A673 (cell line): ENCODE measurements around the gene CLNK. TPM values are rescaled to one million over a fixed set of nuclear protein-coding genes. Genes with fewer than 3 reads are reported as not detected.

Experiments used
- BruUV-seq: library from RNA; stranded (reverse); fragments of 400-500 nt; replicated peaks from 2 replicates; lab custom pipeline; 2021; lab: Mats Ljungman, UMichigan
- CTCF ChIA-PET: fragments of 300-600 bp; sonication (Branson Sonifier 250); formaldehyde crosslinking; loops from one replicate; lab custom pipeline; 2022; ENCODE audit warnings: antibody characterized with exemption; lab: Charles Lee
- POLR2A ChIA-PET: fragments of 300-600 bp; sonication (Branson Sonifier 250); formaldehyde crosslinking; loops from one replicate; lab custom pipeline; 2022; ENCODE audit warnings: antibody characterized with exemption; ENCODE audit not compliant: low non-redundant PET; lab: Charles Lee
- DNase-seq: peaks from one replicate; pipeline ENCODE4 v3.0.0-alpha.2; 2015; ENCODE audit warnings: low spot score
- H3K27ac ChIP-seq: fragments of 200-600 bp; sonication (generic); 2 replicates; pipeline ENCODE4 v1.5.1; 2016; ENCODE audit warnings: mixed run types, low read depth, mild to moderate bottlenecking, mixed read lengths, antibody characterized with exemption, low read length; ENCODE audit not compliant: poor library complexity, severe bottlenecking
- H3K27me3 ChIP-seq: fragments of 200-600 bp; sonication (generic); replicated peaks from 2 replicates; pipeline ENCODE4 v1.6.1; 2017; ENCODE audit warnings: mixed run types, low read depth, mild to moderate bottlenecking, mixed read lengths, antibody characterized with exemption, low read length; ENCODE audit not compliant: insufficient read depth, poor library complexity
- H3K36me3 ChIP-seq: fragments of 200-600 bp; sonication (generic); 2 replicates; pipeline ENCODE4 v1.6.1; 2016; ENCODE audit warnings: mixed run types, mild to moderate bottlenecking, mixed read lengths, antibody characterized with exemption, low read length; ENCODE audit not compliant: insufficient read depth, poor library complexity, severe bottlenecking
- H3K4me1 ChIP-seq: fragments of 200-600 bp; sonication (generic); 2 replicates; pipeline ENCODE4 v1.6.1; 2017; ENCODE audit warnings: mixed run types, mild to moderate bottlenecking, mixed read lengths, antibody characterized with exemption, low read length; ENCODE audit not compliant: insufficient read depth, poor library complexity, severe bottlenecking
- H3K4me3 ChIP-seq: fragments of 200-600 bp; sonication (generic); 2 replicates; pipeline ENCODE4 v1.5.1; 2016; ENCODE audit warnings: low read depth, mixed run types, mild to moderate bottlenecking, mixed read lengths, low read length; ENCODE audit not compliant: poor library complexity, severe bottlenecking
- H3K9me3 ChIP-seq: fragments of 200-600 bp; sonication (generic); 2 replicates; pipeline ENCODE4 v1.6.1; 2016; ENCODE audit warnings: mixed run types, low read depth, mild to moderate bottlenecking, mixed read lengths, antibody characterized with exemption, low read length; ENCODE audit not compliant: poor library complexity, severe bottlenecking
- EZH2 ChIP-seq: fragments of 200-600 bp; sonication (generic); IDR thresholded peaks from 2 replicates; pipeline ENCODE4 v1.6.1; 2017; ENCODE audit warnings: borderline replicate concordance, low read depth, mild to moderate bottlenecking, mixed read lengths, antibody characterized with exemption, low read length; ENCODE audit not compliant: poor library complexity, severe bottlenecking
- intact Hi-C: fragments of 100-400 bp; cut with micrococcal nuclease; formaldehyde crosslinking; loops from one replicate; pipeline ENCODE4 v1.10.0; 2022; ENCODE audit not compliant: unreplicated experiment
- total RNA-seq: library from RNA; stranded (reverse); gene quantifications from 2 replicates; pipeline ENCODE4 v1.2.3, GENCODE V29; 2021
- TF ChIP-seq, protein P1 (sequence below): fragments of 300-800, 200-600 bp; sonication (generic); conservative IDR thresholded peaks from 2 replicates; pipeline ENCODE4 v1.5.1; 2017; ENCODE audit warnings: low read depth, mild to moderate bottlenecking, antibody characterized with exemption, low read length, moderate library complexity, mixed read lengths

CLNK gene
- total RNA-seq, 1 experiment from 2014 or later = not detected

DNA sequence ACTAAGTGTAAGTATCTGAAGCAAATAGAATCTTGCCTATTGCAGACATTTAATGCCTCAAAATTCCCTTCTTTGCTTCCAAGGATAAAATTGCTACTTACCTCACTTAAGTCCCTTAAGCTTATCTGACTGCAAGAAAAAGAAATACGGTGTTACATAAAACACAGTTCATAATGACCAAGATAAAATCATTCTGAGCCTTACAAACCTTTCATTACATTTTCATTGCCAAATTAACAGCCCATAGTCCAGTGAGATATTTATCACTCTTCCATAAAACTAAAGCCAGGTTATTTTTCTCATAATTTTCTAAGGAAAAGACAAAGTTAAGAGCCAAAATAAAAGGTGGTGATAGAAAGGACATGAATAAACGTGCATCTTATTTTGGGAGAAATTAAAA, 152.4 kb downstream of the CLNK start:
- ChIA-PET CTCF (no interaction called here), POLR2A (interaction anchor here (0.6 kb wide), 1 partner anchor 783 kb away, joined by 3 read pairs; no protein-coding TSS in a partner anchor)
- DNase-seq = no peak

DNA sequence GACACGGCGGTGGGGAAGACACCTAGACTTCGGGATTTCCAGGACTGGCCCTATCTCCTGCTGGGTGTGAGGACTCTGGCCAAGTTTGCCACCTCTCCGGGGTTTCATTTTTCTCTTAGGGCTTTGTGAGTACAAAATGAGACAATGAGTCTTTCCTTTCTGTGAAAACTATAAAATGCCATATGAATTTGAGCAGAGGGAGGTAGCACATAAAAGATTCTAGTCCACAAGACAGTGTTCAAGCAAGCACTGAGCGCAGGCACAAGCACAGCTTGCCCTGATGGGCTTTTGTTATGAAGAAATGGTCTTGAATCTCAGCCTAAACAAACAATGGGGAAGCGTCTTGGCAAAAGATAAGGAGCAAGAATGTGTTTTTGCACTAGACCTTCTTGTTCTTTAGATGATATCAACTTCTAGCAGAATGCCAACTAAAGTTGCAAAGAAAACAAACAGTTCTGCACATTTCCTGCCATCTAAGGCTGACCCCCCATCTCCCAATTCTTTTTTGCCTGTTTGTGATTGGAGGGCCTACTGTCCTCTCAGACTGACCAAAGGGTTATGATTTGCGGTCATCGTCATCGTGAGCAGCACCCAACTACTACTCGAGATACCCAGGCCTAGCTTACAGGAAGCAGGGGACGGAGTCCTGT, 154.3 kb downstream of the CLNK start:
- Histone ChIP-seq H3K36me3 (no peaks in the 10 kb centered on the region), H3K27me3 (peaks cover 16% of the 10 kb centered on the region), H3K4me3 (no peak overlapping the region), H3K27ac (no peak overlapping the region), H3K9me3 (no peaks in the 10 kb centered on the region), H3K4me1 (no peaks in the 10 kb centered on the region)
- DNase-seq = no peak
- POLR2A ChIA-PET = no interaction called here
- TF ChIP-seq EZH2 = no peak
- no TSS peak for BruUV-seq
- CTCF ChIA-PET = no interaction called here
- intact Hi-C loops = no loop called here

More for the DNA sequence above, 152.4 kb downstream of the CLNK start:
- TF ChIP-seq, protein P1, sequence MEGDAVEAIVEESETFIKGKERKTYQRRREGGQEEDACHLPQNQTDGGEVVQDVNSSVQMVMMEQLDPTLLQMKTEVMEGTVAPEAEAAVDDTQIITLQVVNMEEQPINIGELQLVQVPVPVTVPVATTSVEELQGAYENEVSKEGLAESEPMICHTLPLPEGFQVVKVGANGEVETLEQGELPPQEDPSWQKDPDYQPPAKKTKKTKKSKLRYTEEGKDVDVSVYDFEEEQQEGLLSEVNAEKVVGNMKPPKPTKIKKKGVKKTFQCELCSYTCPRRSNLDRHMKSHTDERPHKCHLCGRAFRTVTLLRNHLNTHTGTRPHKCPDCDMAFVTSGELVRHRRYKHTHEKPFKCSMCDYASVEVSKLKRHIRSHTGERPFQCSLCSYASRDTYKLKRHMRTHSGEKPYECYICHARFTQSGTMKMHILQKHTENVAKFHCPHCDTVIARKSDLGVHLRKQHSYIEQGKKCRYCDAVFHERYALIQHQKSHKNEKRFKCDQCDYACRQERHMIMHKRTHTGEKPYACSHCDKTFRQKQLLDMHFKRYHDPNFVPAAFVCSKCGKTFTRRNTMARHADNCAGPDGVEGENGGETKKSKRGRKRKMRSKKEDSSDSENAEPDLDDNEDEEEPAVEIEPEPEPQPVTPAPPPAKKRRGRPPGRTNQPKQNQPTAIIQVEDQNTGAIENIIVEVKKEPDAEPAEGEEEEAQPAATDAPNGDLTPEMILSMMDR = no peak
- TF ChIP-seq EZH2 = no peak
- Histone ChIP-seq H3K9me3 (no peaks in the 10 kb centered on the region), H3K27me3 (peaks cover 16% of the 10 kb centered on the region), H3K4me3 (no peak overlapping the region), H3K4me1 (no peaks in the 10 kb centered on the region), H3K27ac (no peak overlapping the region), H3K36me3 (no peaks in the 10 kb centered on the region)
- BruUV-seq = no TSS peak
- intact Hi-C loops = no loop called here

DNA sequence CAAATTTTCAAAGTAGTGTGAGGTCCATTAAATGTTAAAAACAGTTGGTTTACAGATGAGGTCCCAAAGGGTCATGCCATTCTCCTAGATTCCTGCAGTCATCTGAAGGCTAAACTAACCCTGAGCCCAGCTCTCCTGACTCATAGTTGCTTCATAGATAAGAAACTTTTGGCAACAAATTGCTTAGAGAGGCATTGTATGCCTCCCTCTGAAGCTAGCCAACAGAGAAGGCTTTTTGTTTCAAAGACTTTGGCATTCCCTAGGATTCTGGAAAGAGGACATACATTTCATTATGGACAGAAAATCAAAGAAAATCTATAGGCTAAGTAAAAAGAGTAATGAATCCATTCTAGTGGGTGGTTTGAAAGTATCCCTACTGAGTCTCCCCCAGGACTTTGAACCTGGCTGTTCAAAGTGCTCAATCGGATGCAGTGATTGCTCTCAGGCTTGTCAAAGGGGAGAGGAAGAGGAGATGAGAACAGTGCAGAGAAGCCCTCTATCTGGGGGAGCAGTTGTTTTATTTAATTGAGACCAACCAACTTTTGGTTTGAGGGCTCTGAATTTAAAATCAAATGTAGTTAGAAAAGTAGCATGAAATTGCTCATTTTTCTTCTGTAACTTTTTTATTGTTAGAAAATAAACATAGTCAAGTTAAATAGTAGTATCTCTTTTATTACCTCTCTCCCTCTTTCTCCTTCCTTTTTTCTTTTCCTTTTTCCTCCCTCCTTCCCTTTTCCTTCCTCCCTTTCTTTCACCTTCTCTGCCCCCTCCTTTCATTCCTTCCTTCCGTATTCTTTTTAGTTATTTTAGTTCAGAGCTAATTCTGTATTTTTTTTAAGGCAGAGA, 155.1 kb downstream of the CLNK start:
- BruUV-seq = no TSS peak
- Histone ChIP-seq H3K9me3 (no peaks in the 10 kb centered on the region), H3K27me3 (peaks cover 10% of the 10 kb centered on the region), H3K27ac (no peak overlapping the region), H3K4me1 (no peaks in the 10 kb centered on the region), H3K4me3 (no peak overlapping the region), H3K36me3 (no peaks in the 10 kb centered on the region)
- CTCF ChIA-PET = no interaction called here
- intact Hi-C loops = no loop called here
- no peak for DNase-seq
- TF ChIP-seq, protein P1 = no peak
- no peak for TF ChIP-seq EZH2
- POLR2A ChIA-PET = no interaction called here
